GM19099 (cell line): Measurements from ENCODE around the gene ACP5.

Source experiments
- POLR2A ChIP-seq: IDR thresholded peaks from 3 replicates; pipeline ENCODE4 v1.6.1; 2011; ENCODE audit warnings: low read depth; ENCODE audit not compliant: insufficient read length; ENCODE audit errors: extremely low read depth

The ACP5 gene

DNA sequence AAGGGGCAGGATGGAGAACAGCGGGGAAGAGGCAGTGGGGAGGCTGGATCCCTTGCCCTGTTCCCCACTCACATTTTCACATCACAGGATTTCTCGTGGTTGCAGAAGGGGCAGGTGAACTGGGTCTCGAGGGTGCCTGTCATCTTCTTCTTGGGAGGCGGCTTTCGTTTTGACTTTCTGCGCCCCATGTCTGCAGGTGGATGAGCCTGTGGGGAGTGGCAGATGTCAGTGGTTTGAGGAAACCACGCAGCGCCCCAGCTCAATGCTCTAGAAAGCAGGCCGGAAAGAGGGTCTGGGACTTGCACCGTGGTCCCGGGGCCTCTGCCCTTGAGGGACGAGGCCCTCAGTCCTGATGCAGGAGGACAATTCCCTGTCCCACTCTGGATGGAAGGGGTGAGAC is 23.3 kb downstream of the ACP5 start:
- no peak for TF ChIP-seq POLR2A

DNA sequence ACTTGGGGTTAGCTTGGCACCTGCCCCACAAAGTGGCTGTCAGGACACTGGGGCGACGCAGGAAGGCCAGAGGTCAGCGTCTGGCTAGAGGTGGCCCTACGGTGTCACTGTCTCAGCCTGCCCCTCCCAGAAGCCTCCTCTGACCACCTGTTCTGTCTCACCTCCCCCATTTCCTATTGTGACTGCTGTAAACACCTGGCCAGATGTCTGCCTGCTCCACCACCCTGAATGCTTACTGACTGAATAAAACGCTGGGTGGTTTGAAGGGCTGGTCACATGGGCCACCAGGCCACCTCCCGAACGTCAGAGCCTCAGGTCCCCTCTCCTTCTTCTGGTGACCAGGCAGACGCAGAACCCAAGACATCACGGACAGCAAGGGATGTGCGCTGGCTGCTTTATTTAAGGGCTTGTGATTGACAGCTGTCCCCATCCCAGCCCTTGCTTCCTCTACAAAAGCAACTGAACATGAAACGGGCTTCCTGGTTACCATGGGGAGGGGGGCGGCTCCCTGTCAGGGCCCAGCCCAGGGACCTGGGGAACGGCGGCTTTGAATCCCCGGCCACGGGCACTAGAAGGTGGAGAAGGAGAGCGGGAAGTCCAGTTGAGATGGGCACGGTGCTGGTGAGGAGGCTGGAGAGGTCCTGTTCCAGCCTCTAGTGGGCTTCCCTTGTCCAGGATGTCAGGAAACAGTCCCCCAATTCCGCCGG is 24.6 kb downstream of the ACP5 start:
- TF ChIP-seq POLR2A = no peak

DNA sequence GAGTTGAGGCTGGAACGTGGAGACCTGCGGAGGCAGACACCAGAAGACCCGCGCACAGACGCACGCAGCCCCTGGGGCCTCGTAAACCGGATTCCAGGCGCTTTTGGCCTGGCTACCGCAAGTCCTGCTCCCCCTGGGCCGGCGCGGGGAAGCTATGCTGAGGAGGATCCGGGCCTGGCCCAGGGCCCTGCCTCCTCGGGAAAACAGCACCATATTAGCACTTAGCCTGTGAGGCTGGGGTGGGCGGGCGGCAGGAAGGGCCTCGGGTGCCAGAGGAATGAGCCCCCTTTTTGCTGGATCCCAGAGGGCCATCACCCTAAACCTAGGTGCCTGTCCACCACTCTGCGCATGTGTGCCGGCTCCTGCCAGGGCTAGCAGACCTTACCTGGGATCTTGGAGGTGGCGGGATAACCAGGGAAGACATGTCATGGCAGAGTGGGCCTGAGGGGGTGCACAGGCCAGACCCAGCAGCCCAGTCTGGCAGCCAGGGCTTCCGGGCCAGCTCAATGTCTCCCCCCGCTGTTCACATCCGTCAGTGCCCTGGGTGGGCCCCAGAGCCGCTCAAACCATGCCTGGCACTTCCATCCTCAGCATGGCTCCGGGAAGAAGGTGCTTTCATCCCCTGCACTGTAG is 25.7 kb downstream of the ACP5 start:
- no peak for TF ChIP-seq POLR2A

DNA sequence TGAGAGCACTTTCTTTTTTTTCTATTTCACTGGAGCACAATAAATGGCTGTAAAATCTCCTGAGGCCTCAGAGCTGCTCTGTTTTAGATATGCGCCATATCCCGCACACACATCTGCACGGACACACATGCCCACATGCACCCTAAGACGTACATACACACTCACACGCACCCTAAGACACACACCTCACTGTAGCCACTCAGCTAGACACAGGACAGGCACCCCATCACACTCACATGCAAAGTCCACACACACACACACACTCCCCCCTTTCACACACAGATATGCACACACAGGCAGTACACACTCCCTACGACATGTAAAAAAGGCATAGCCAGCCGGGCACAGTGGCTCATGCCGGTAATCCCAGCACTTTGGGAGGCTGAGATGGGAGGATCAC is 27.2 kb downstream of the ACP5 start:
- TF ChIP-seq POLR2A = no peak

DNA sequence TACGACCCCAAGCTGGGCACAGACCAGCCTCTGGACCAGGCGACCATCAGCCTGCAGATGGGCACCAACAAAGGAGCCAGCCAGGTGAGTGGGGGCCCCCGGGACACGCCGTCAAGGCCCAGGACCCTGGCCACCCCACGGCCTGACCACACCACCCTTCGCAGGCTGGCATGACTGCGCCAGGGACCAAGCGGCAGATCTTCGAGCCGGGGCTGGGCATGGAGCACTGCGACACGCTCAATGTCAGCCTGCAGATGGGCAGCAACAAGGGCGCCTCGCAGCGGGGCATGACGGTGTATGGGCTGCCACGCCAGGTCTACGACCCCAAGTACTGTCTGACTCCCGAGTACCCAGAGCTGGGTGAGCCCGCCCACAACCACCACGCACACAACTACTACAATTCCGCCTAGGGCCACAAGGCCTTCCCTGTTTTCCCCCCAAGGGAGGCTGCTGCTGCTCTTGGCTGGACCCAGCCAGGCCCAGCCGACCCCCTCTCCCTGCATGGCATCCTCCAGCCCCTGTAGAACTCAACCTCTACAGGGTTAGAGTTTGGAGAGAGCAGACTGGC is 28.0 kb downstream of the ACP5 start:
- no peak for TF ChIP-seq POLR2A

DNA sequence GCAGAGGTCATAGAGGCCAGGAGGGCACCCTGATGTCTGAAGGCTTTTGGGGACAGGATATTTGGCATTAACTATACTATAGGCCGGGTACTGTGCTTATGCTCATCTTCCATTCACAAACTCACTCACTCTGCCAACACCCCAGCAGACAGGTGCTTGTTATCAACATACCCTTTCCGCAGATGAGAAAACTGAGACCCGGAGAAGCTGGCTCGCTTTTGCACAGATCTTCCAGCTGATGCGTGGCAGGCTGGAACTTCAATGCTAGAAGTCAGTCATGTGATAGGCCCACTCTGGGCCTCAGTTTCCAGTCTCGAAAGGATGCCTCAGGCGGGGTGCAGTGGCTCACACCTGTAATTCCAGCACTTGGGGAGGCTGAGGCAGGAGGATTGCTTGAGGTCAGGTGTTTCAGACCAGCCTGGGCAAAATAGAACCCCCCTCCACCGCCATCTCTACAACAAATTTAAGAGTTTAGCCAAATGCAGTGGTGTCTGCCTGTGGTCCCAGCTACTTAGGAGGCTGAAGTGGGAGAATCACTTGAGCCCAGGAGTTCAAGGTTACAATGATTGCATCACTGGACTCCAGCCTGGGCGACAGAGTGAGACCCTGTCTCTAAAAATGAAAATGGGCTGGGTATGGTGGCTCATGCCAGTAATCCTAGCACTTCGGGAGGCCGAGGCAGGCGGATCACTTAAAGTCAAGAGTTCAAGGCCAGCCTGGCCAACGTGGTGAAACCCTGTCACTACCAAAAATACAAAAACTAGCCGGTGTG is 29.3 kb downstream of the ACP5 start:
- TF ChIP-seq POLR2A = no peak

DNA sequence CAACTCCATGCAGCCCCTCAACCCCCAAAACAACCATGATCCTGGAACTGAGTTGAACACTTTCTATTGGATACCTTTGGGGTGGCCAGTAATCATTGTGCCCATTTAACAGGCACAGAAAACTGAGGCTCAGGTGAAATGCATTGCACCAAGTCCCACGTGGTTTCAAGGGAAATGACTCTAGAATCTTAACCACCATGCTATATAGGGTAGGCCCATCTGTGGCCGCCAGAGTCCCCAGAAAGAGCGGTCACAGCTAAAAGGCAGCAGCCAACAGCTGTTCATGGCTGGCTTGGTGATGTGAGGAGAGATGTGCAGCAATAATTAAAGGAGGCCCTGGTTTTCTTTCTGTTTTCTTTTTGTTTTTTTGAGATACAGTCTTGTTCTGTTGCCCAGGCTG is 36.2 kb downstream of the ACP5 start:
- TF ChIP-seq POLR2A = no peak

DNA sequence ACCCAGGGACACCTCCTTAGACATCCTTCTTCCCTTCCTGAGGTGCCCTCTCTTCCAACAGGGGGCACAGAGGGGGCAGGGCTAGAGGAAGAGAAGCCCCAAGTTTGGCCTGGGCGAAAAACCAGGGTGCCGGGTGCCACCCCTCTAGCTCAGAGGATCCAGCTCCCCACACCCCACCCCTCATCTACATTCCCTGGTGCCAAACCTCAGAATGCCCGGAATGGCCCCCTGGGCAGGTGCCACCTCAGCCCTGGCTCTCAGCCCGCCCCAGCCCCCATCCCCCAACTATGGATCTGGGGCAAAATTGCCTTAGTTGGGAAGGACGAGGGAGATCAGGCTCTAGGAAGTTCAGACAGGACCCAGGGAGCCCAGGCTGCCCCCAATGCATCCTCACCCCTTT is 36.8 kb downstream of the ACP5 start:
- no peak for TF ChIP-seq POLR2A

DNA sequence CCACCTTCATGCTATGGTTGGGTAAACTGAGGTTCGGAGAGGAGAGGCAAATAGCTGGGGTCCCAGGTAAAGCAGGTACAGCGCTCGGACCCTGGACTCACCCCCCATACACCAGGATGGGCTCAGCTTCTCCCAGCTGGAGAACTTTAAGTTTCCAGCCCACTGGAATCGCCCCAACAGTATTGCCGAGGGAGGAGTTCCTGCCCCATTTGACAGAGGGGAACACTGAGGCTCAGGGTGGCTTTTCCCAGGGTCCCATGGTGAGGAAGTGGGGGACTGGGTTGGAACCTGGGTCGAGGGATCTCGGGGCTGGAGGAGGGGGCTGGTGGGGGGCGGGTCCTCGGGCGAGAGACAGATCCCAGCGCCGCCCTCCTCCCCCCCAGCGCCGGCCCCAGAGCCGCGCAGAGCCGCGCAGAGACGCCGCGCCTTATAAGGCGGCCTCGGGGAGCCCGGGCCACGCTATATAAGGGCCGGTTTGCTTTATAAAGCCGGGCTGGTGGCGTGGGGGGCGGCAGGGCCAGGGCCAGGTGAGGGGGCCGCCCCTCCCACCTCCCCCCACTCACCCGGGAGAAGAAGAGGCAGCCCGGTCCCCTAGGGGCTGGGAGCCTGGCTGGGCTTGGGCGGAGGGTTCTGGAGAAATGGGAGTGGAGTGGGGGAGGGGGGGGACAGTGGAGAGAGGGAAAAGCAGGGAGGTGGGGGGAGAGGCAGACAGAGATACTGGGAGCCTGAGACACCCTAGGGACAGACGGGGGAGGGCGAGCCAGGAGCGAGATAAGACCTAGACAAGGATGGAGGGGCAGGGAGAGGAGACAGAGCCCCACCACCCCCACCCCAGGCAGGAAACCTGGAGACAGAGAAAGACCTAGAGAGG is 37.7 kb downstream of the ACP5 start:
- no peak for TF ChIP-seq POLR2A

DNA sequence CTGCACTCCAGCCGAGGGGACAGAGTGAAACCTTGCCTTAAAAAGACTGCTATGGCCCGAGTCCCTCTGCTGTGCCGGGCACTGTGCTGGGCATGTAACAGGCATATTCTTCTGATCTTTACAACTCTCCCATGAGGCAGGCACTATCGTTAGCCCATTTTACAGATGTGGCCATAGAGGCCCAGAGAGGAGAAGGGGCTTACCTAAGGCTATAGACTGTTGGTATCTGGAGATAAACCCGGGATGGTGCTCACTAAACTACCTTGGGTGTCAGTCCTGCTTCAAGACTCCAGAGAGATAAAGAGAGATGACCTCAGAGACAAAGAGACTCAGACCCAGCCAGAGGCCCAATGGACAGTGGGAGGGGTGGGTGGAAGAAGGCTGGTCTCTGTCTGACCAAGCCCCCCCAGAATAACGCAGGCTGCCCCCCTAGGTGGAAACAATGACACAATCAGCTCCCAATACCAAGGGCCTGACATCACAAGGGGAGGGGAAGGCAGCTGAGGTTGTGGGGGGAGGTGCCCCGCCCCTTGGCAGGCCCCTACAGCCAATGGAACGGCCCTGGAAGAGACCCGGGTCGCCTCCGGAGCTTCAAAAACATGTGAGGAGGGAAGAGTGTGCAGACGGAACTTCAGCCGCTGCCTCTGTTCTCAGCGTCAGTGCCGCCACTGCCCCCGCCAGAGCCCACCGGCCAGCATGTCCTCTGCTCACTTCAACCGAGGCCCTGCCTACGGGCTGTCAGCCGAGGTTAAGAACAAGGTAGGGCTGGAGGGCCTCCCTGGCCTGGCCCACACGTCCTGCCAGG is 39.0 kb downstream of the ACP5 start, which contains the start of gene CNN1:
Gene CNN1 (plus strand): TSS at position 620 of the 805 bp plus-strand sequence. CDS start 77 bp downstream, at position 697.
- no peak for TF ChIP-seq POLR2A

DNA sequence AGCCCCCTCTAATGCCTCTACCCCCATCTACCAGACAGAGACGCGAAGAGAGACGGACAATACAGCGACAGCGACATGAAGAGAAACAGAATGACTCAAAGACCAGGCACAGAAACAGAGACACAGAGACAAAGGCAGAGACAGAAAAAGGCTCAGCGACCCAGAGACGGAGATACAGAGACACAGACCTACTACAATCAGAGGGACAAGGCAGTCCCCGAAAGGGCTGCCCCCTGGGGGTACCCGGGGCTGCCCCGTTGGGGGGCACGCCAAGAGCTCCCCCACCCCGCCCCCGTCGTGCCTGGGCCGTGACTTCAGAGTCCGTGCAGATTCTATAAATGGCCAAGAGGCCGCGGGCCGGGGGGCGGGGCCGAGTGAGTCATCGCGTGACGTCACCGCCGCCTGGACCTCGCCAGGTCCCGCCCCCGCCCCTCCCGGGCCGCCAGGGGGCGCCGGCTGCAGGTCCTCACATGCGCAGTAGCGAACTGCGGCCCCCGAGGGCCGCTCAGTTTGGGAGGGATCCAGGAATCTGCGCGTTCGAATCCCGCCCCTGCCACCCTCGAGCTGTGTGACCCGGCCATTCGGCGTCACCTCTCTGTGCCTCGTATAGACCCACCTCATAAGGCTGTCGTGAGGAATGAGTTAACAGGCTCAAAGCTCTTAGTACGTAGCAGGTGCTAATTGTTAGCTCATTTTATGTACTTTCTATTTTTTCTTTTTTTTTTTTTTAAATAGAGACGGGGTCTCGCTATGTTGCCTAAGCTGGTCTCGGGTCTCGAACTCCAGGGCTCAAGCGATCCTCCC is 41.5 kb downstream of the ACP5 start:
- no peak for TF ChIP-seq POLR2A

DNA sequence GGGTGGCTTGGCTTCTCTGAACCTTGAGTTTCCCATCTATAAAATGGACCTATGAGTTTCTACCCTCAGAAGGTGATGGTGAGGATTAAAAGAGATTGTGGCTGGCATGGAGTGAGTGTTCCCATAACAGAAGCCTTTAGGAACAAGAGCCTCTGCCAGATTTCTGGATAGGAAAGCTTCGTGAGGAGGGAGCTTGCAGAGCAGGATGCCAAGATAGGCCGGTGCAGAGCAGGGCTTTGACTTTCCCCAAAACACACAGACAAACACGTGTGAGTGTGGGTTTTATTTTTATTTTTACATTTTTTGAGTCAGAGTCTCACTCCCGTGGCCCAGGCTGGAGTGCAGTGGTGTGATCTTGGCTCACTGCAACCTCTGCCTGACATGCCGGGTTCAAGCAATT is 42.5 kb downstream of the ACP5 start:
- no peak for TF ChIP-seq POLR2A

DNA sequence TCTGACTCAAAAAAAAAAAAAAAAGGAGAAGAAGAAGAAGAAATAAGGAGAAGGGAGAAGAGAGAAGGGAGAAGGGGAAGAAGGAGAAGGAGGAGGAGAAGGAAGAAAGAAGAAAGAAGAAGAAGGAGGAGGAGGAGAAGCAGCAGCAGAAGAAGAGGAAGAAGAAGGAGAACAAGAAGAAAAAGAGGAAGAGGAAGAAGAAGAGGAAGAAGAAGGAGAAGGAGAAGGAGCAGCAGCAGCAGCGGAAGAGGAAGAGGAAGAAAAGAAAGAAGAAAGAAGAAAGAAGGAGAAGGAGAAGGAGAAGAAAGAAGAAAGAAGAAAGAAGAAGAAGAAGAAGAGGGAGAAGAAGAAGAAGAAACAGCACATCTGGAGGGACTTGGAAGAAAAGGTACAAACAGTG is 42.9 kb downstream of the ACP5 start:
- no peak for TF ChIP-seq POLR2A

DNA sequence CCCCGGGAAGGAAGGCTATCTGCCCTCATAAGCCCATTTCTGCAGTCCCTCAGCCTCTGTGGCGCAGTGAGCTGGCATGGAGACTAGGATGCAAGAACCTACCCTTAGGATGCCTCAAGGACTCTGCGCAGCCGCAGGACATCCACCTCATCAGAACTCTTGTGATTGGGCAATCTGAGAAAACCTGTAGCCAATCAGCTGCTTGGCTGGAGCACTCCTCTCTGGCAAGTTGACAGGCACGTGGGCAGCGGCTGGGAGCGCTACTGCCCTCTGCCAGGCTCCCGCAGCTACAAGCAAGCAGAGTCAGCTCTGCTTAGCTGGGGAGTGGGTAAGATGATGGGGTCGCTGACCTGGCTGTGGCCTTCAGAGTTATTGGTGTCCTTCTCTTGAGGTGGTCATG is 47.0 kb downstream of the ACP5 start:
- TF ChIP-seq POLR2A = no peak
